GM12891 (cell line): ENCODE results near the gene MLLT10.

Experiments
- DNase-seq: peaks from one replicate; pipeline ENCODE4 v3.0.0; 2011; ENCODE audit warnings: low spot score; ENCODE audit not compliant: insufficient read length
- FAIRE-seq: peaks from 2 replicates; lab custom pipeline; 2011; peaks lifted over from hg19 to GRCh38; lab: Jason Lieb, UNC
- PAX5 ChIP-seq: IDR thresholded peaks from 2 replicates; pipeline ENCODE4 v1.6.1; 2011; ENCODE audit warnings: low read length, moderate library complexity, mild to moderate bottlenecking; ENCODE audit not compliant: insufficient read depth, severe bottlenecking
- POLR2A ChIP-seq: IDR thresholded peaks from 2 replicates; pipeline ENCODE4 v1.6.1; 2011; ENCODE audit warnings: low read depth, low read length, control low read depth
- POLR2AphosphoS5 ChIP-seq: IDR thresholded peaks from 2 replicates; pipeline ENCODE4 v1.6.1; 2011; ENCODE audit warnings: low read depth, low read length, control low read depth
- POU2F2 ChIP-seq: IDR thresholded peaks from 2 replicates; pipeline ENCODE4 v1.6.1; 2011; ENCODE audit warnings: low read depth, mild to moderate bottlenecking, control low read depth, low read length, moderate library complexity
- SPI1 ChIP-seq: IDR thresholded peaks from 2 replicates; pipeline ENCODE4 v1.6.1; 2011; ENCODE audit warnings: low read depth, low read length, control low read depth
- TAF1 ChIP-seq: IDR thresholded peaks from 2 replicates; pipeline ENCODE4 v1.6.1; 2011; ENCODE audit warnings: low read depth, low read length, control low read depth

The MLLT10 gene

DNA sequence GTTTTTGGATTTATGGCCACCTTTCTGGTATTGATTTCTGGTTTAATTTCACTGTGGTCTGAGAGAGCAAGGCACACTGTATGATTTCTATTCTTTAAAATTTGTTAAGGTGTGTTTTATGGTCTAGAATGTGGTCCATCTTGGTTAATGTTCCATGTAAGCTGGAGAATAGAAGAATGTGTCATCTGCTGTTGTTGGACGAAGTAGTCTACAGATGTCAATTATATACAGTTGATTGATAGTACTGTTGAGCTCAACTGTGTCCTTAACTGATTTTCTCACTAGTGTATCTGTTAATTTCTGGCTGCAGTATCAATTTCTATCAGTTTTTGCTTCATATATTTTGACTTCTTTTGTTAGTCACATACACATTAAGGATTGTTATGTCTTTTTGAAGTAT is 127.1 kb downstream of the MLLT10 start:
- DNase-seq (no peak), FAIRE-seq (no peak)
- TF ChIP-seq POLR2AphosphoS5: no peak
- TF ChIP-seq SPI1: no peak
- no peak for TF ChIP-seq POLR2A
- no peak for TF ChIP-seq PAX5
- TF ChIP-seq TAF1: no peak
- no peak for TF ChIP-seq POU2F2

DNA sequence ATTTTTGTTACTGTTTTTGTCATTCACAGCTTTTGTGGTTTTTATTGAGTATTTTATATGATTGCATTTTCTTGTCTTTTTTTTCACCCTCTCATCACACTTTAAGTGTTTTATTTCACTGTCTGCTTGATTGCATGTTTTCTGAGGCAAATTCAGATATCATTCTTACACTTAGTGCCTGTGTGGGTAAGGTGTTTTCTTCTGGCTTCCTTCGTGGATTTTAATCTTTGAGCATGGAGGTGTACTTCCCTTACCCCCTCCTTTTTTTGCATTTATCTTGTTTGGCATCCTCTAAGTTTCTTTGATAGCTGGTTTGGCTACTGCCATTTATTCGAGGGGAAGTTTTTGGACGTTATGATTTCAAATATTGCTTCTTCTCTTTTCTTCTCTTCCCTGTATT is 127.9 kb downstream of the MLLT10 start:
- FAIRE-seq (no peak), DNase-seq (no peak)
- TF ChIP-seq TAF1 (no peak), POU2F2 (no peak), POLR2A (no peak), PAX5 (no peak), POLR2AphosphoS5 (no peak), SPI1 (no peak)

- no peak for TF ChIP-seq POLR2A
- TF ChIP-seq POLR2AphosphoS5: no peak
- DNase-seq (no peak), FAIRE-seq (no peak)
Measured at GRCh38 chr10:21662635-21663034, 128.6 kb downstream of the MLLT10 start.

DNA sequence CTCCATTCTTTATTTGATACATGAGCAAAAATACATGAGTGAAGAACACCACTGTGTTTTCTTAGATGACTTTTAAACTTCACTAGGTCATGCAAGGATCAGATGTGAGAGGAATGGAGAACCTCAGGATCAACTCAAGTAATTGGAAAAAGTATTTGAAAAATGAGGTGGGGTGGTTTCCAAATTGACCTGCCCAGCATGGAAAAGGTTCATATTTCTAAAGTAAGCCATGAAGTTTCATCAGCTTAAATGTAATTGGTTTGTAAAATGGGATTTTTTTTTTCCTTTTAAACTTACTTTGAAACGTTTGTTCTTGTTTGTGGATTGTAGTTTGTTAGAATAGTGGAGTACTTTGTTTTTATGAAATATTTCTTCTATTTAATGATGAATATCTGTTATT is 134.8 kb downstream of the MLLT10 start:
- TF ChIP-seq POLR2AphosphoS5 (no peak), SPI1 (no peak), PAX5 (no peak), POU2F2 (no peak), POLR2A (no peak), TAF1 (no peak)
- FAIRE-seq (no peak), DNase-seq (no peak)

DNA sequence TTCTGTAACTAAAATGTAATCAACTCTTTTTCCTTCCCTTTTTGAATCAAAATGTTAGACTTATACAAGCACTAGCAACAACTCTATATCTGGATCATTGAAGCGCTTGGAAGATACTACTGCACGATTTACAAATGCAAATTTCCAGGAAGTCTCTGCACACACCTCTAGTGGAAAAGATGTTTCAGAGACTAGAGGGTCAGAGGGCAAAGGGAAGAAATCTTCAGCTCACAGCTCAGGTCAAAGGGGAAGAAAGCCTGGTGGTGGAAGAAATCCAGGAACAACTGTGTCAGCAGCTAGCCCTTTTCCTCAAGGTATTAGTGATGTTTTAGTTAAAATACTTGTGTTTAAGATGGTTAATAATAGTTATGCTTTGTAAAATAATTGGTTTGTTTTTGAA is 136.4 kb downstream of the MLLT10 start:
- TF ChIP-seq PAX5 (no peak), SPI1 (no peak), POU2F2 (no peak), POLR2AphosphoS5 (no peak), POLR2A (no peak), TAF1 (no peak)
- FAIRE-seq (no peak), DNase-seq (no peak)

DNA sequence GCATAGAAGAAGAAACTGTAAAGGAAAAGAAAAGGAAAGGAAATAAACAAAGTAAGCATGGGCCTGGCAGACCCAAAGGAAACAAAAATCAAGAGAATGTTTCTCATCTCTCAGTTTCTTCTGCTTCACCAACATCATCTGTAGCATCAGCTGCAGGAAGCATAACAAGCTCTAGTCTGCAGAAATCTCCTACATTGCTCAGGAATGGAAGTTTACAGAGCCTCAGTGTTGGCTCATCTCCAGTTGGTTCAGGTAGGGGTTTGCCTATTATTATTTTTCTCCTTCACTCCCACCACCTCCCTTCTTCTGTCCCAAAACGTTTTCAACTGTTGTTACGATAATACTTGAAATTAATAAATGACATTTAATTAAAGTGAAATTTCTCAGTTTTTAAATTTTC is 139.6 kb downstream of the MLLT10 start:
- DNase-seq: no peak
- TF ChIP-seq POU2F2 (no peak), POLR2A (no peak), POLR2AphosphoS5 (no peak), PAX5 (no peak), TAF1 (no peak), SPI1 (no peak)
- FAIRE-seq: no peak

DNA sequence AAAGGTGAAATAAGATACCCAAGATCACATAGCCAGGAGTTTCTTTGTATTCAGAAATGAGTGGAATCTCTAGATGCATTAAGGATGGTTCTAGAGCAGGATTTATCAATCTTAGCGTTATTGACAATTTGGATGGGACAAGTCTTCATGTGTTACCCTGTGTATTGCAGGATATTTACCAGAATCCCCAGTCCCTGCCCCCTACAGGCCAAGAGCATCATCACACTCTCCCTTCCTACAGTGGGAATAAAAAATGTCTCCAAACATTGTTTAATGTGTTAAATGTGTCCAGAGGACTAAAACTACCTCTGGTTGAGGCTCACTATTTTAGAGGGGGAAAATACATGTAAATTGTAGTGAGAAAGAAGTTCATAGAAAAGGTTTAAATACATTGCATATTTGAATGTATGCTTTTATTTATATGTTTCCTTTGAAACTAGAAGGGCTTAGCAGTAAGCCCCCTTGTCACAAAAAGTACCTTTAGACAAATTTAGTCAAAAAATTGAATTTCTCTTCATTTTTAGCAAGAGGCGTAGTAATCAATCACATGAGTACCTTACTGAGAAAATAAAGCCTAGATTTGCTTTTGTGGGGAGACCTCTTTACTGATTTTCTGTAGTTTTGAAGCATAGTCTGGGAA is 141.2 kb downstream of the MLLT10 start:
- peak; percentile 74 for FAIRE-seq
- TF ChIP-seq PAX5 (no peak), POLR2A (no peak), SPI1 (no peak), TAF1 (no peak), POU2F2 (no peak), POLR2AphosphoS5 (no peak)

GRCh38 chr10:21677551-21677950 is 143.5 kb downstream of the MLLT10 start:
- TF ChIP-seq SPI1 (no peak), POU2F2 (no peak)
- DNase-seq (no peak), FAIRE-seq (no peak)

More for the DNA sequence above, 141.2 kb downstream of the MLLT10 start:
- no peak for DNase-seq

DNA sequence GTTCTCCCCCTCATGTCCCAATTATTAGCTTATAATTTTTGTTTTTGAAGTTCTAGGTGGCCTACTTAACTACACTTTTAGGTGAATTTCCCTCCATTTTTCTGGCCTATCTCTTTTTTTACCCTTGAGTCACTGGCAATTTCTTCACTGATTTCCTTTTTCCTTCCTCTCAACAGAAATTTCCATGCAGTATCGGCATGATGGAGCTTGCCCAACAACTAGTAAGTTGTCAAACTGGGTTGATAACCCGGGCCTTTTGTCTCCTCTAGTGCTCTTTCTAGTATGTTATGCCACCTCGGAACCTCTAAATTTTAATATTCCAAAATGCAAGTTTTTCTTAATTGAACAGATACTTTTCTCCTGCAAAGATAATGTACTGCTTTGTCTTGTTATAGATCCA is 147.1 kb downstream of the MLLT10 start:
- TF ChIP-seq POLR2AphosphoS5 (no peak), PAX5 (no peak), POLR2A (no peak), TAF1 (no peak), POU2F2 (no peak), SPI1 (no peak)
- DNase-seq (no peak), FAIRE-seq (no peak)

GRCh38 chr10:21687266-21688008 is 153.4 kb downstream of the MLLT10 start:
- DNase-seq (no peak), FAIRE-seq (peak; percentile 20)
- TF ChIP-seq POU2F2: no peak

DNA sequence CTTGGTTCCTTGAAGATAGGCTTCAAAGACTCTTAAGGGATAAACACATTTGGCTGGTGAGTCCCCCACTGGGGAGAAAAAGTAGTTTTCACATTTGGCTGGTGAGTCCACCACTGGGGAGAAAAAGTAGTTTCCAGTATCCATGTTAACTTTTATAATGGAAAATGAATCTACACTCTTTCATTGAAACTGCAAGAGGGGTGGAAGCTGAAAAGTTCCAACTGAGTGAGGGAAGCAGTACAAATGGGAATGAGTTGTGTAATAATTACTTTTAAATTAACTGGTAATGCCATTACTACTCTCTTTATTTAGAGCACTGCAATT is 153.9 kb downstream of the MLLT10 start:
- no peak for DNase-seq
- no peak for FAIRE-seq
- TF ChIP-seq TAF1 (no peak), SPI1 (no peak), PAX5 (no peak), POU2F2 (no peak), POLR2AphosphoS5 (no peak)
